CD14-positive monocyte (primary cell): ENCODE measurements around the gene EYS. TPM values are rescaled to one million over a fixed set of nuclear protein-coding genes. Genes with fewer than 3 reads are reported as not detected.

Experiments used
- DNase-seq, 3 donors: peaks; one replicate each; pipeline ENCODE4 v3.0.0-alpha.2; 2011 to 2022
- H2AFZ ChIP-seq: 2 replicates; pipeline ENCODE4 v1.6.0; 2012; ENCODE audit warnings: mild to moderate bottlenecking, low read depth, low read length, inconsistent platforms; ENCODE audit not compliant: insufficient read depth, poor library complexity, severe bottlenecking
- H3K27ac ChIP-seq, 2 donors: 1 replicate in 1 of 2; 2 replicates in 1 of 2; pipeline ENCODE4 v1.5.1; 2012 to 2013; ENCODE audit warnings: low read length in 2 of 2, control low read depth in 1 of 2, inconsistent platforms in 1 of 2, low read depth in 1 of 2, mild to moderate bottlenecking in 1 of 2
- H3K27me3 ChIP-seq, 2 donors: one replicate each; pipeline versions ENCODE4 v1.6.0 to v1.6.1; 2011 to 2013; ENCODE audit warnings: low read length in 2 of 2; ENCODE audit not compliant: control insufficient read depth in 2 of 2, insufficient read depth in 2 of 2
- H3K36me3 ChIP-seq, 2 donors: replicated peaks in 1 of 2; 1 replicate in 1 of 2; 2 replicates in 1 of 2; pipeline versions ENCODE4 v1.5.1 to v1.6.1; 2012 to 2013; ENCODE audit warnings: low read length in 2 of 2, control low read depth in 1 of 2, inconsistent platforms in 1 of 2, mild to moderate bottlenecking in 1 of 2; ENCODE audit not compliant: insufficient read depth in 2 of 2, control insufficient read depth in 1 of 2
- H3K4me1 ChIP-seq, 2 donors: 1 replicate in 1 of 2; 2 replicates in 1 of 2; pipeline versions ENCODE4 v1.5.1 to v1.6.1; 2012 to 2013; ENCODE audit warnings: low read length in 2 of 2, control low read depth in 1 of 2, inconsistent platforms in 1 of 2, mild to moderate bottlenecking in 1 of 2, moderate library complexity in 1 of 2; ENCODE audit not compliant: insufficient read depth in 2 of 2, control insufficient read depth in 1 of 2
- H3K4me2 ChIP-seq: replicated peaks from 2 replicates; pipeline ENCODE3; 2012; ENCODE audit warnings: low read length, moderate library complexity, mild to moderate bottlenecking; ENCODE audit not compliant: poor library complexity, severe bottlenecking; ENCODE audit errors: extremely low read depth
- H3K4me3 ChIP-seq, 3 experiments: fragments of 200-600 bp in 1 of 3; sonication (generic) in 1 of 3; replicated peaks in 1 of 3; 1 replicate in 2 of 3; 2 replicates in 1 of 3; pipeline ENCODE4 v1.5.1; 2011 to 2013; ENCODE audit warnings: low read length in 3 of 3, mild to moderate bottlenecking in 3 of 3, control low read depth in 2 of 3, low read depth in 2 of 3, inconsistent platforms in 1 of 3, moderate library complexity in 1 of 3
- H3K79me2 ChIP-seq: 2 replicates; pipeline ENCODE4 v1.6.0; 2012; ENCODE audit warnings: mild to moderate bottlenecking, control low read depth, inconsistent platforms, low read length, moderate library complexity; ENCODE audit not compliant: insufficient read depth
- H3K9ac ChIP-seq: 2 replicates; pipeline ENCODE4 v1.6.0; 2017; ENCODE audit warnings: low read length, mild to moderate bottlenecking; ENCODE audit not compliant: insufficient read depth, poor library complexity, severe bottlenecking
- H3K9me3 ChIP-seq, 2 donors: replicated peaks in 1 of 2; 1 replicate in 1 of 2; 2 replicates in 1 of 2; pipeline versions ENCODE4 v1.5.1 to v1.6.1; 2012 to 2013; ENCODE audit warnings: low read length in 2 of 2, control low read depth in 1 of 2; ENCODE audit not compliant: control insufficient read depth in 1 of 2, insufficient read depth in 1 of 2
- H4K20me1 ChIP-seq: 2 replicates; pipeline ENCODE4 v1.6.0; 2012; ENCODE audit warnings: mild to moderate bottlenecking, low read length, control low read depth, moderate library complexity; ENCODE audit not compliant: insufficient read depth
- H3K27ac Mint-ChIP-seq, 7 donors: one replicate each; pipeline ENCODE4 v1.8.0; 2020; ENCODE audit warnings: mild to moderate bottlenecking in 7 of 7, mixed read lengths in 7 of 7, moderate library complexity in 6 of 7, inconsistent platforms in 2 of 7
- H3K27me3 Mint-ChIP-seq, 3 donors: one replicate each; pipeline ENCODE4 v1.8.0; 2021 to 2022; ENCODE audit warnings: low read depth in 3 of 3, mild to moderate bottlenecking in 3 of 3, mixed read lengths in 3 of 3, moderate library complexity in 3 of 3, inconsistent platforms in 1 of 3
- H3K36me3 Mint-ChIP-seq, 2 donors: one replicate each; pipeline ENCODE4 v1.8.0; 2020; ENCODE audit warnings: mixed read lengths in 2 of 2, inconsistent platforms in 1 of 2, mild to moderate bottlenecking in 1 of 2
- H3K4me1 Mint-ChIP-seq: one replicate; pipeline ENCODE4 v1.8.0; 2020; ENCODE audit warnings: mild to moderate bottlenecking, mixed read lengths
- H3K4me3 Mint-ChIP-seq, 2 donors: one replicate each; pipeline ENCODE4 v1.8.0; 2020; ENCODE audit warnings: mild to moderate bottlenecking in 2 of 2, mixed read lengths in 2 of 2, moderate library complexity in 1 of 2
- H3K9me3 Mint-ChIP-seq, 7 donors: one replicate each; pipeline ENCODE4 v1.8.0; 2020 to 2022; ENCODE audit warnings: mixed read lengths in 7 of 7, mild to moderate bottlenecking in 6 of 7, moderate library complexity in 6 of 7, inconsistent platforms in 2 of 7
- CTCF ChIP-seq: fragments of 200-600 bp; IDR thresholded peaks from one replicate; pipeline ENCODE4 v1.8.0; 2022; ENCODE audit warnings: antibody characterized with exemption, mild to moderate bottlenecking
- WGBS: methylation state at CpG from one replicate; pipeline ENCODE4 v1.1.5; 2013; ENCODE audit warnings: missing lambda C conversion rate; ENCODE audit not compliant: insufficient coverage; 5-methylcytosine and 5-hydroxymethylcytosine counted together
- intact Hi-C, 2 donors: fragments of 100-400 bp; cut with micrococcal nuclease; formaldehyde crosslinking; loops; one replicate each; pipeline versions ENCODE4 v1.15.0 to v1.15.1; 2023
- polyA plus RNA-seq, 3 donors: library from polyadenylated mRNA; depleted of rRNA in 1 of 3; unstranded in 2 of 3; stranded (reverse) in 1 of 3; fragments of 300-500 nt in 2 of 3; fragments of >200 nt in 1 of 3; fragmentation: Illumina TruSeq in 2 of 3; gene quantifications; 1 replicate in 2 of 3; 2 replicates in 1 of 3; pipeline ENCODE4 v1.2.3, GENCODE V29; 2012 to 2021

The EYS gene
- polyA plus RNA-seq, 3 donors: 0.01 to 0.03 TPM; not detected in 1

- Histone ChIP-seq H3K79me2 (no peaks in the 10 kb centered on the region), H3K4me2 (no peak overlapping the region), H3K9me3 (no peaks in the 10 kb centered on the region), H3K36me3 (no peaks in the 10 kb centered on the region), H3K27ac (no peak overlapping the region), H3K27me3 (no peaks in the 10 kb centered on the region), H3K4me1 (no peaks in the 10 kb centered on the region), H2AFZ (no peak overlapping the region), H4K20me1 (no peaks in the 10 kb centered on the region), H3K9ac (no peak overlapping the region), H3K4me3 (no peak overlapping the region)
- DNase-seq: no peak
- Mint-ChIP-seq H3K9me3 (peaks cover 4 to 12% (median 11%) of the 10 kb centered on the region in 7 donors), H3K36me3 (no peaks in the 10 kb centered on the region), H3K4me1 (no peaks in the 10 kb centered on the region), H3K27me3 (no peaks in the 10 kb centered on the region), H3K4me3 (no peak overlapping the region), H3K27ac (no peak overlapping the region)
- no CpG with 5 or more reads among the region's 1 CpG for WGBS
- TF ChIP-seq CTCF: no peak
- intact Hi-C loops: no loop called here
Measured at GRCh38 chr6:64553249-64553786, 1153.7 kb downstream of the EYS start.

DNA sequence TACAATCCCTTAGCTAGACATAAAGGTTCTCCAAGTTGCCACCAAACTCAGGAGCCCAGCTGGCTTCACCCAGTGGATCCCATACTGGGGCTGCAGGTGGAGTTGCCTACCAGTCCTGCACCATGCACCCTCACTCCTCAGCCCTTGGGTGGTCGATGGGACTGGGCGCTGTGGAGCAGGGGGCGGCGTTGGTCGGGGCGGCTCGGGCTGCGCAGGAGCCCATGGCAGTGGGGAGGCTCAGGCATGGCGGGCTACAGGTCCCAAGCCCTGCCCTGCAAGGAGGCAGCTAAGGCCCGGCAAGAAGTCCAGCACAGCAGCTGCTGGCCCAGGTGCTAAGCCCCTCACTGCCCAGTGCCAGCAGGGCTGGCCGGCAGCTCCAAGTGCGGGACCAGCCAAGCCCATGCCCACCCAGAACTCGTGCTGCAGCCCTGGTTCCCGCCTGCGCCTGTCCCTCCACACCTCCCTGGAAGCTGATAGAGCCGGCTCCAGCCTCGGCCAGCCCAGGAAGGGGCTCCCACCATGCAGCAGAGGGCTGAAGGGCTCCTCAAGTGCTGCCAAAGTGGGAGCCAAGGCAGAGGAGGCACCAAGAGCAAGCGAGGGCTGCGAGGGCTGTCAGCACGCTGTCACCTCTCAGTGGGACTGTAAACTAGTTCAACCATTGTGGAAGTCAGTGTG is 1159.3 kb downstream of the EYS start:
- no peak for TF ChIP-seq CTCF
- Mint-ChIP-seq H3K27ac (no peak overlapping the region), H3K4me3 (no peak overlapping the region)

More for the DNA sequence above, 1159.3 kb downstream of the EYS start:
- Histone ChIP-seq H3K27me3 (no peaks in the 10 kb centered on the region), H4K20me1 (no peaks in the 10 kb centered on the region), H3K4me3 (no peak overlapping the region), H3K4me2 (no peak overlapping the region), H3K9ac (no peak overlapping the region), H3K9me3 (peaks cover 4 to 12% of the 10 kb centered on the region in 2 donors), H2AFZ (no peak overlapping the region), H3K4me1 (no peaks in the 10 kb centered on the region), H3K36me3 (no peaks in the 10 kb centered on the region), H3K79me2 (no peaks in the 10 kb centered on the region), H3K27ac (no peak overlapping the region)
- H3K9me3 Mint-ChIP-seq: peaks cover 4 to 24% (median 20%) of the 10 kb centered on the region in 7 donors
- peak in 1 of 3 donors; percentile 2 for DNase-seq
- H3K4me1 Mint-ChIP-seq: no peaks in the 10 kb centered on the region
- 96% methylated on average over 19 of the region's 20 CpGs for WGBS
- H3K36me3 Mint-ChIP-seq: no peaks in the 10 kb centered on the region
- no peaks in the 10 kb centered on the region for H3K27me3 Mint-ChIP-seq
- intact Hi-C loops: no loop called here
